Uterine smooth muscle cell (primary cell): ENCODE data around the gene PEX11G. TPM values are rescaled to one million over a fixed set of nuclear protein-coding genes. Genes with fewer than 3 reads are reported as not detected.

Experiments used
- total RNA-seq: library from RNA; depleted of rRNA; stranded (reverse); fragments of >200 nt; gene quantifications from 2 replicates; pipeline ENCODE4 v1.2.3, GENCODE V29; 2014

PEX11G gene
- total RNA-seq, result 3.2 and 4.1 TPM in 2 replicates

GRCh38 chr19:7488736-7489353 is at the start of gene PEX11G:
Gene PEX11G, minus strand, starts transcription at chr19:7489035. Its CDS starts 25 bp downstream, at chr19:7489010.

DNA sequence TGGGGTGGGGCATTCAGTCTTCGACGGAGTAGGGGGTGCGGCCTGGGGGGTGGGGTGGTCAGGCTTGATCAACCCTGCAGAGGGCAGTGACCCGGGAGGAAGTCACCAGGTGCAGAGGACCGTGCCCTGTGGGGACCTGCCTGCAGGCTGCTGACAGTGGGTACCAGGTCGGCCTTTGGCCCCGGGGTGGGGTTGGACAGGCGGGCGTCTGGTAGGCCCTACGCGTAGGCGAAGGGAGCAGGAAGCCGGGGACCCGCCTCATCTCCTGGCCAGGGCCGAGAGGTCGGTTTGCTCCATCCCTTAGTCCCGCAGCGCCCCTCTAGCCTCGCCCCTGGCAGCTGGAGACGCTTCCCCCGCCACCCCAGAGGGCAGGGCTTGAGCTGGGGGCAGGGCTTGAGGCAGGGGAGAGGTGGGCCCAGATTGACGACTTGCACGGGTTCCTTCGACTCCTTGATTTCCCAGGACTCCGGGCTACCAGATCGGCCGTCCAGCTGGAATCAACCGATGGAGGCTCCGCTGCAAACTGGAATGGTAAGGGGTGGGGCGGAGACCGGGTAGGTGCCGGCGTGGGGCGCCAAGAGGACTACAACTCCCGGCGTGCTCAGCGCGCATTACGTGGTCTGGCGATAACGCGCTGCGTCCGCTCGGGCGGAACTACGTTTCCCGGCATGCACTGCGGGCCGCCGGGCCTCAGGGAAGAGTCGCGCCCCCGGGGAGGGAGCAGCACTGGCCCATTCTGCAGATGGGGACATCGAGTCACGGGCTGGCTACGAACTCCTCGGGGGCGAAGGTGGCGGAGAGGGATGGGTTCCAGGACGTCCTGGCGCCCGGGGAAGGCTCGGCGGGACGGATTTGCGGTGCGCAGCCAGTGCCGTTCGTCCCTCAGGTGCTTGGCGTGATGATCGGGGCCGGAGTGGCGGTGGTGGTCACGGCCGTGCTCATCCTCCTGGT is 46.5 kb upstream of the PEX11G start, which contains the start of gene PNPLA6:
Gene PNPLA6, plus strand, starts transcription at position 671 of the 951 bp plus-strand sequence. Its CDS starts 72 bp downstream, at position 743.

GRCh38 chr19:7522072-7522922 is 33.5 kb upstream of the PEX11G start, which contains the start of gene MCOLN1:
Gene MCOLN1, plus strand, starts transcription at chr19:7522624. Its CDS starts 127 bp downstream, at chr19:7522751.

GRCh38 chr19:7515645-7516151 is 26.9 kb upstream of the PEX11G start, which contains the start of gene ZNF358:
Gene ZNF358, plus strand, starts transcription at chr19:7516103. Its CDS starts 3,140 bp downstream, at chr19:7519243.

Other genes with a start within 250 kb of the PEX11G start
- 13.1 and 28.9 TPM in 2 replicates for gene INSR, start 194.6 kb downstream of the PEX11G start, total RNA-seq
- 40.0 and 51.2 TPM in 2 replicates for gene ARHGEF18, start 140.1 kb downstream of the PEX11G start, total RNA-seq
- 8.2 and 16.5 TPM in 2 replicates for gene ZNF358, start 27.1 kb upstream of the PEX11G start, total RNA-seq
- gene MCOLN1, start 33.6 kb upstream of the PEX11G start, total RNA-seq, result 4.5 and 4.6 TPM in 2 replicates
- gene PNPLA6, start 46.7 kb upstream of the PEX11G start, total RNA-seq, result 60.2 and 96.3 TPM in 2 replicates
- gene CAMSAP3, start 106.8 kb upstream of the PEX11G start, total RNA-seq, result not detected in 2 replicates
- 28.6 and 34.5 TPM in 2 replicates for gene XAB2, start 140.5 kb upstream of the PEX11G start, total RNA-seq
- gene PET100, start 140.8 kb upstream of the PEX11G start, total RNA-seq, result 13.2 and 17.1 TPM in 2 replicates
- gene PCP2, start 144.7 kb upstream of the PEX11G start, total RNA-seq, result not detected in 2 replicates
- gene STXBP2, start 148.1 kb upstream of the PEX11G start, total RNA-seq, result 6.2 and 8.4 TPM in 2 replicates
- not detected in 2 replicates for gene RETN, start 180.0 kb upstream of the PEX11G start, total RNA-seq
- not detected in 2 replicates for gene MCEMP1, start 188.1 kb upstream of the PEX11G start, total RNA-seq
- 74.4 and 78.4 TPM in 2 replicates for gene TRAPPC5, start 191.8 kb upstream of the PEX11G start, total RNA-seq
- gene FCER2, start 213.1 kb upstream of the PEX11G start, total RNA-seq, result not detected in 2 replicates
- not detected in 2 replicates for gene CLEC4G, start 243.1 kb upstream of the PEX11G start, total RNA-seq